ENCODE results near the gene ERG. TPM values are rescaled to one million over a fixed set of nuclear protein-coding genes. Genes with fewer than 3 reads are reported as not detected.

Gene ERG
- total RNA-seq, 8 experiments from 2014 or later, result 0.09 to 0.97 (median 0.51) TPM; not detected in 1

- Histone ChIP-seq H3K27ac (no peak overlapping the region), H3K4me1 (replicated peaks in 1 of 2) (peaks cover 12 to 24% of the 10 kb centered on the region in 2 donors), H3K4me3 (no peak overlapping the region)
- peak in 6 of 8 experiments; percentile 31 to 92 (median 55) for ATAC-seq (replicated peaks in 6 of 8)
- WGBS, 10 experiments, result 50 to 100% (median 79%) methylated on average over 1 to 3 of the region's 3 CpGs
- in situ Hi-C loops (cut with MboI; ENCODE audit: low pct_unique_long_range_greater_than_20kb in 2 of 9, low sequenced_read_pairs in 9 of 9, unreplicated experiment in 9 of 9), result no loop called here
These were observed 84.2 kb downstream of the ERG start for GRCh38 chr21:38413958-38414548.

DNA sequence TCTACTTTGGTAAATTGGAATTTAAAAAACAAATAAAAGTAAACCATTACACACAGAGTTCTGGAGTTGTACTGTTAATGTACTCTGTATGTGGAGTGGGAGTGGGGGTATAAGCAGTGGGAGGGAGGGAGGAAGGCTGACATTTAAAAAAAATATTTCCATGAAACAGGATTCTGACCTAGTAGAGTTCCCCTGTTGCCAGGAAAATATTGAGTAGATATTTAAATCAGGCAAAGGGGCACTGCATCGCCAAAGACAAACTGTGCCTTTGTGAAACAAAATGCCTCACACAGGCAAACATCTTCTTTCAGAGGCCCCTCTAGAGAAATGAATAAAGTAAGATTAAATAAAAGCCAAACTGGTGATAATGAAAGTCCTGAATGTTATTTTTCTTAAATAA lies 87.8 kb downstream of the ERG start:
- Histone ChIP-seq H3K4me3 (no peak overlapping the region), H3K4me1 (replicated peaks in 1 of 2) (peaks cover 12 to 21% of the 10 kb centered on the region in 2 donors), H3K27ac (no peak overlapping the region)
- 0 to 92% (median 38%) methylated on average over 1 of the region's 1 CpG for WGBS, 10 experiments
- in situ Hi-C loops (cut with MboI; ENCODE audit: low pct_unique_long_range_greater_than_20kb in 2 of 9, low sequenced_read_pairs in 9 of 9, unreplicated experiment in 9 of 9), result no loop called here
- ATAC-seq (replicated peaks in 6 of 8), result peak in 1 of 8 experiments; percentile 74

DNA sequence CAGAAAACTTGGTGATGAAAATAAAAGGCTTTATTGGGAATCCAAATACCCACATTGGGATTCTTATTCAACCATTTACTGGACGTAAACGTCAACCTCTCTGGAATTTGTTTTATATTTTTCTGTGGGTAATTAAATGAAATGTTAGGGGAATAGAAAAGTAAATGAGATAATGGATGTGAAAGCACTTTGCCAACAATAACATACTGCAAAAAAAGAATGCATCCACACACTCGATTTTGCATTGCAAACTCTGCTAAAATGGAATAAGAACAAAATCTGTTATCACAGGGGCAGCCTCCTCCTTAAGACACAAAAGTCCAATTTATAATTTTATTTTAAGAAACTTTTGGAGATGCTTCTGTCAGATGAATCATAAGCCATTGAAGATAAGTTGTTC lies 88.4 kb downstream of the ERG start:
- ATAC-seq (replicated peaks in 6 of 8), result no peak
- WGBS, 10 experiments, result 0 to 100% (median 73%) methylated on average over 1 to 3 of the region's 3 CpGs; no CpG with 5 or more reads in 1 of the 10 experiments
- in situ Hi-C loops (cut with MboI; ENCODE audit: low pct_unique_long_range_greater_than_20kb in 2 of 9, low sequenced_read_pairs in 9 of 9, unreplicated experiment in 9 of 9), result no loop called here
- Histone ChIP-seq H3K4me1 (replicated peaks in 1 of 2) (peaks cover 12 to 21% of the 10 kb centered on the region in 2 donors), H3K27ac (no peak overlapping the region), H3K4me3 (no peak overlapping the region)

- Histone ChIP-seq H3K4me3 (no peak overlapping the region), H3K27ac (no peak overlapping the region), H3K4me1 (replicated peaks in 1 of 2) (peaks cover 0 to 5% of the 10 kb centered on the region in 2 donors)
- in situ Hi-C loops (cut with MboI; ENCODE audit: low pct_unique_long_range_greater_than_20kb in 2 of 9, low sequenced_read_pairs in 9 of 9, unreplicated experiment in 9 of 9), result no loop called here
- 46 to 86% (median 75%) methylated on average over 1 to 8 of the region's 9 CpGs; no CpG with 5 or more reads in 1 of the 10 experiments for WGBS, 10 experiments
- no peak for ATAC-seq (replicated peaks in 6 of 8)
These were observed 94.1 kb downstream of the ERG start for GRCh38 chr21:38404177-38404576.

DNA sequence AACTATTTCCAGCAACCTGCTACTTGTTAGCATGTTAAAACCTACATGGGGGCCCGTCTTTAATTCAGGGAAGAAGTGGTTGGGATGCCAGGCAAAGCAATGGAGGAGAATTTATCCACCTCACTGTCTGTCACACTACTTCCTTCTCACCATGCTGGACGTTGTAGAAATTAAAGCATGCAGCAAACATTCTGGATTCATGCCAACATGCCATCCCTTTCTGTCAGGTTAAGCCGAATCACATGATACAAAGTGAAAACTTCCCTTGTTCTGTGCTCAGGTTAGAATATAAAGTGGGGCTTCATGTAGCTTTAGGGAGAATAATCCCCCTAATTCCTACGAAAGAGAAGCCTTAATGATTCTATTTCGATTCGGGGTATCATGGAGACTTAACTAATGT lies 95.5 kb downstream of the ERG start:
- in situ Hi-C loops (cut with MboI; ENCODE audit: low pct_unique_long_range_greater_than_20kb in 2 of 9, low sequenced_read_pairs in 9 of 9, unreplicated experiment in 9 of 9), result no loop called here
- H3K4me3 ChIP-seq, result no peak overlapping the region
- no peak overlapping the region for H3K27ac ChIP-seq
- no peak for ATAC-seq (replicated peaks in 6 of 8)
- H3K4me1 ChIP-seq (replicated peaks in 1 of 2), result peaks cover 0 to 8% of the 10 kb centered on the region in 2 donors
- WGBS, 10 experiments, result 27 to 93% (median 63%) methylated on average over 1 to 6 of the region's 6 CpGs

- Histone ChIP-seq H3K4me1 (replicated peaks in 1 of 2) (peaks cover 0 to 8% of the 10 kb centered on the region in 2 donors), H3K4me3 (no peak overlapping the region), H3K27ac (no peak overlapping the region)
- in situ Hi-C loops (cut with MboI; ENCODE audit: low pct_unique_long_range_greater_than_20kb in 2 of 9, low sequenced_read_pairs in 9 of 9, unreplicated experiment in 9 of 9), result no loop called here
- 42 to 91% (median 85%) methylated on average over 3 to 11 of the region's 11 CpGs for WGBS, 10 experiments
- no peak for ATAC-seq (replicated peaks in 6 of 8)
These were observed 96.0 kb downstream of the ERG start for GRCh38 chr21:38402291-38402690.

DNA sequence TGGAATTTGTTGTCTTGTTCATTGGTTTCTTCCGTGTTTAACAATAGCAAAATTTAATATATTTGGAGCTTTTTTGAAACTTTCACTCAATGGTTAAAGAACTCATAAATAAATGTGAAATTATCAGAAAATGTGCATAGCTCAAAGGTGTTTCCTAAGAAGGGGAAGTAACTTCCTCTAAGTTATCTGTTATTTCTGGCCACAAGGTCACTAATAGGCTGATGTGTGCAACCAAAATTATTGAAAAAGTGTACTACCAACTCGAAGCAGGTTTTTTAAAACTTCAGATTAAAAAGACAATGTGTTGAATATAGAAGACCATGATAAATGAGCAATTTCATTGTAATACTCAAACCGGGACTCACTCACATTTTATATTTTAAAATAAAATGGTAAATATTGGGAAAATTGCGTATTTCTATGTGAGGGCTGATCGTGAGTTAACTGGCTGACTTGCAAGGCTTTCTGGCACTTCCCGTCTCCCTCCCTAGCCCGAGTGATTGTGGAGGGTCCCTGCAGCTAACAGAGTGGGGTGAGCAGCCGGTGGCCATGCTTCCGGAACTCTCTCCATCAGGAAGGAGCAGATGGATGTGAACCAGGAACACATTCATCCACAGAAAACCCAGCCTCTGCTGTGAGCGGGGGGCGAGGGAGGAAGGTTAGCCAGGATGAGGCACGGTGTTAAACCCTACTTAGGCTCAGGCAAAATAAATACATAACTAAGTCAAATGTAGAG lies 96.9 kb downstream of the ERG start:
- Histone ChIP-seq H3K4me1 (replicated peaks in 1 of 2) (peaks cover 0 to 8% of the 10 kb centered on the region in 2 donors), H3K27ac (no peak overlapping the region), H3K4me3 (no peak overlapping the region)
- ATAC-seq (replicated peaks in 6 of 8), result no peak
- WGBS, 10 experiments, result 20 to 88% (median 77%) methylated on average over 1 to 11 of the region's 12 CpGs
- in situ Hi-C loops (cut with MboI; ENCODE audit: low pct_unique_long_range_greater_than_20kb in 2 of 9, low sequenced_read_pairs in 9 of 9, unreplicated experiment in 9 of 9), result no loop called here

- in situ Hi-C loops (cut with MboI; ENCODE audit: low pct_unique_long_range_greater_than_20kb in 2 of 9, low sequenced_read_pairs in 9 of 9, unreplicated experiment in 9 of 9), result no loop called here
- 61 to 100% (median 80%) methylated on average over 1 to 13 of the region's 13 CpGs for WGBS, 10 experiments
- ATAC-seq (replicated peaks in 6 of 8), result no peak
These were observed 97.9 kb downstream of the ERG start for GRCh38 chr21:38400195-38400919.

GRCh38 chr21:38399103-38399502 lies 99.2 kb downstream of the ERG start:
- peak in 3 of 8 experiments; percentile 51 to 94 (median 68) for ATAC-seq (replicated peaks in 6 of 8)
- in situ Hi-C loops (cut with MboI; ENCODE audit: low pct_unique_long_range_greater_than_20kb in 2 of 9, low sequenced_read_pairs in 9 of 9, unreplicated experiment in 9 of 9), result no loop called here
- Histone ChIP-seq H3K27ac (no peak overlapping the region), H3K4me1 (replicated peaks in 1 of 2) (peaks cover 0 to 8% of the 10 kb centered on the region in 2 donors), H3K4me3 (no peak overlapping the region)
- 33 to 100% (median 67%) methylated on average over 2 to 3 of the region's 3 CpGs; no CpG with 5 or more reads in 4 of the 10 experiments for WGBS, 10 experiments

More at GRCh38 chr21:38400195-38400919, 97.9 kb downstream of the ERG start:
- Histone ChIP-seq H3K4me1 (replicated peaks in 1 of 2) (peaks cover 0 to 8% of the 10 kb centered on the region in 2 donors), H3K4me3 (no peak overlapping the region), H3K27ac (no peak overlapping the region)

- no peak overlapping the region for H3K4me3 ChIP-seq
- 33 to 100% (median 89%) methylated on average over 1 of the region's 1 CpG; no CpG with 5 or more reads in 6 of the 10 experiments for WGBS, 10 experiments
- peaks cover 0 to 10% of the 10 kb centered on the region in 2 donors for H3K4me1 ChIP-seq (replicated peaks in 1 of 2)
- in situ Hi-C loops (cut with MboI; ENCODE audit: low pct_unique_long_range_greater_than_20kb in 2 of 9, low sequenced_read_pairs in 9 of 9, unreplicated experiment in 9 of 9), result no loop called here
- H3K27ac ChIP-seq, result no peak overlapping the region
- no peak for ATAC-seq (replicated peaks in 6 of 8)
These were observed 102.0 kb downstream of the ERG start for GRCh38 chr21:38396325-38396724.

DNA sequence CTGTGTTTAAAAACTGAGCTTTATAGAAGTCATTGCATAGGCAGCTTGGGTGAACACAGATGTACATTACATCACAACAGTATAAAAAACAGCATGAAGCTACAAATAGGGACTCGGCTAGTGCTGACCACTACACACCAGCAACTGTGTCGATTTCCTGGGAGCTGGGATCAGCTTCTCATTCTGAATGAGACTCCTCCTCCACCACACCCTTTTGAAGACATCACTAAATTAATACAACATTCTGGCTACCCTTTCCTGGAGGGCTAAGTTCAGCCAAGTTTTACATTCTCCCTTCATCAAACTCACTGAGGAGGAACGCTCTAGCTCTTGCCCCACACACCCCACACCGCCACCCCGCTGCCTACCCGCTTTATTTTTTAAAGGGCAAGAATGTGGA lies 102.7 kb downstream of the ERG start:
- Histone ChIP-seq H3K4me3 (no peak overlapping the region), H3K4me1 (replicated peaks in 1 of 2) (peaks cover 0 to 10% of the 10 kb centered on the region in 2 donors), H3K27ac (no peak overlapping the region)
- WGBS, 10 experiments, result 7 to 100% (median 52%) methylated on average over 1 to 4 of the region's 6 CpGs
- in situ Hi-C loops (cut with MboI; ENCODE audit: low pct_unique_long_range_greater_than_20kb in 2 of 9, low sequenced_read_pairs in 9 of 9, unreplicated experiment in 9 of 9), result no loop called here
- peak in 2 of 8 experiments; percentile 43 to 64 for ATAC-seq (replicated peaks in 6 of 8)

DNA sequence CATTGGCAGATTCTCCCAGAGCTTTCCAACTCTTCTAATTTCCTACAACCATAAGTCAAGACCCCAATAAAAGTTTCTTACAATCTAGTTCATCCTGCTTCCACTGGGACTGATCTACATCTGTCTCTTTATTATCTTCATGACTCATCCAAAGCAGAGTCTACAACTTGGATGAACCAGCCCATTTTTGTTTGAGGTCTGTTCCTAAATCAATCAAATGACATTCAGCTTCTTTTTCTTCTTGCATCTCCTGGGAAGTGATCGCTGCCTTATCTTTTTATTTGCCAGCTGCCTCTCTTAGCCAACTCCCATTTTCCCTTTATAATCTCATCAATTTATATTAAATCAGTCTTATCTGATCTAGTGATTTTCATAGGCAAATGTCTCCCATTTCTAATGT lies 105.6 kb downstream of the ERG start:
- ATAC-seq (replicated peaks in 6 of 8), result peak in 2 of 8 experiments; percentile 22 to 37
- H3K4me1 ChIP-seq (replicated peaks in 1 of 2), result peaks cover 0 to 5% of the 10 kb centered on the region in 2 donors
- no peak overlapping the region for H3K4me3 ChIP-seq
- 44 to 100% (median 88%) methylated on average over 1 of the region's 1 CpG; no CpG with 5 or more reads in 3 of the 10 experiments for WGBS, 10 experiments
- no peak overlapping the region for H3K27ac ChIP-seq
- in situ Hi-C loops (cut with MboI; ENCODE audit: low pct_unique_long_range_greater_than_20kb in 2 of 9, low sequenced_read_pairs in 9 of 9, unreplicated experiment in 9 of 9), result no loop called here

- H3K4me3 ChIP-seq, result no peak overlapping the region
- in situ Hi-C loops (cut with MboI; ENCODE audit: low pct_unique_long_range_greater_than_20kb in 2 of 9, low sequenced_read_pairs in 9 of 9, unreplicated experiment in 9 of 9), result no loop called here
- peak in 3 of 8 experiments; percentile 59 to 90 (median 68) for ATAC-seq (replicated peaks in 6 of 8)
- H3K27ac ChIP-seq, result no peak overlapping the region
- WGBS, 10 experiments, result 0 to 93% (median 77%) methylated on average over 2 to 5 of the region's 5 CpGs
- H3K4me1 ChIP-seq (replicated peaks in 1 of 2), result peaks cover 0 to 10% of the 10 kb centered on the region in 2 donors
These were observed 108.4 kb downstream of the ERG start for GRCh38 chr21:38389896-38390295.

All from motor neuron (in vitro differentiated cells).